H1 (cell line): Measurements from ENCODE around the gene SPATA31E1. TPM values are rescaled to one million over a fixed set of nuclear protein-coding genes. Genes with fewer than 3 reads are reported as not detected.

Experiments
- BACH1 ChIP-seq: IDR thresholded peaks from 2 replicates; pipeline ENCODE4 v1.6.1; 2012; ENCODE audit warnings: low read length, improper control_type of control experiment
- CHD7 ChIP-seq: fragments of 300-600 bp; sonication (generic); IDR thresholded peaks from 2 replicates; pipeline ENCODE4 v1.7.1; 2012; ENCODE audit warnings: low read length, moderate library complexity, mild to moderate bottlenecking, inconsistent platforms; ENCODE audit not compliant: insufficient replicate concordance
- CTBP2 ChIP-seq: IDR thresholded peaks from 2 replicates; pipeline ENCODE4 v1.7.0; 2011; ENCODE audit warnings: borderline replicate concordance, mild to moderate bottlenecking, moderate library complexity, mixed read lengths, low read length; ENCODE audit not compliant: insufficient read depth, insufficient read length
- E2F6 ChIP-seq: IDR thresholded peaks from 2 replicates; pipeline ENCODE4 v1.6.1; 2012; ENCODE audit warnings: inconsistent platforms
- FOSL1 ChIP-seq: IDR thresholded peaks from 2 replicates; pipeline ENCODE4 v1.6.1; 2011; ENCODE audit warnings: mild to moderate bottlenecking, low read depth, low read length, moderate library complexity; ENCODE audit not compliant: insufficient read depth
- JUND ChIP-seq: IDR thresholded peaks from 2 replicates; pipeline ENCODE4 v1.6.1; 2011; ENCODE audit warnings: mild to moderate bottlenecking, improper control_type of control experiment, low read length
- KDM4A ChIP-seq: IDR thresholded peaks from one replicate; pipeline ENCODE4 v1.7.1; 2012; ENCODE audit warnings: low read depth, mild to moderate bottlenecking, moderate library complexity, low read length, inconsistent platforms; ENCODE audit not compliant: severe bottlenecking
- NANOG ChIP-seq: IDR thresholded peaks from 2 replicates; pipeline ENCODE4 v1.6.1; 2011; ENCODE audit warnings: low read length, low read depth, mild to moderate bottlenecking, inconsistent platforms; ENCODE audit not compliant: insufficient read depth, poor library complexity, severe bottlenecking
- POLR2AphosphoS5 ChIP-seq: IDR thresholded peaks from 2 replicates; pipeline ENCODE4 v1.6.1; 2011; ENCODE audit warnings: low read depth, low read length
- polyA plus RNA-seq, 7 experiments: library from polyadenylated mRNA; depleted of rRNA in 3 of 7; stranded (reverse) in 5 of 7; unstranded in 2 of 7; fragments of >200 nt in 5 of 7; fragments of 200-250 nt in 2 of 7; gene quantifications; 1 replicate in 5 of 7; 2 replicates in 1 of 7; 4 replicates in 1 of 7; pipeline versions ENCODE4 v1.2.1 to v1.2.3, GENCODE V29; 2011 to 2013; ENCODE audit warnings: missing spikeins in 2 of 7, mixed read lengths in 2 of 7
- total RNA-seq: library from RNA; stranded (reverse); fragmentation: NEBNext Ultra II Directional; extraction: Animal tissue kit (Norgen Biotek cat#: 25700); gene quantifications from 2 replicates; pipeline ENCODE4 v1.2.1, GENCODE V29; 2021

The SPATA31E1 gene
- total and polyA plus RNA-seq, 2 of the 8 experiments (the other 6 are each of a cell fraction or from before 2014, with no cell fraction given) = 0.05 to 0.09 TPM

DNA sequence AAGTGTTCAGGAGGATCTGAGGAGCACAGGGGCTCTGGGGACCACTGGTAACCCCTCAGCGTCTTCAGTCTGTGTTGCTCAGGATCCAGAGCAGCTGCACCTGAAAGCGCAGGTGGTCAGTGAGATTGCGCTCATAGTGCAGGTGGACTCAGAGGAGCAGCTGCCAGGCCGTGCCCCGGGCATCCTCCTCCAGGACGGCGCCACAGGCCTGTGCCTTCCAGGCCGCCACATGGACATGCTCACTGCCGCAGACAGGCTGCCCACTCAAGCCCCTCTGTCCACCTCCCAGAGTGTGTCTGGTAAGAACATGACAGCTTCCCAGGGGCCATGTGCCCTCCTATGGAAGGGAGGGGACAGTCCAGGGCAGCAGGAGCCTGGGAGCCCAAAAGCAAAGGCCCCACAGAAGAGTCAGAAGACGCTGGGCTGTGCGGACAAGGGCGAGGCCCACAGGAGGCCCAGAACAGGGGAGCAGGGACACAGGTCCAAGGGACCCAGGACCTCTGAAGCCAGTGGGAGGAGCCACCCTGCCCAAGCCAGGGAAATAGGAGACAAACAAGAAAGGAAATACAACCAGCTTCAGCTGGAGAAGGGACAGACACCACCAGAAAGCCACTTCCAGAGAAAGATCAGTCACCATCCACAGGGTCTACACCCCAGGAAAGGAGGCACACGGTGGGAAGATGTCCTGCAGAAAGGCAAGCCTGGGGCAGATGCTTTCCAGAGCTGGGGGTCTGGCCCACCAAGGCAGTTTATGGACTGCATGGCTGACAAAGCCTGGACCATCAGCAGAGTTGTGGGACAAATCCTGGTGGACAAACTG is 5.2 kb downstream of the SPATA31E1 start (continued):
- TF ChIP-seq CHD7 (no peak), NANOG (no peak), BACH1 (no peak), KDM4A (no peak), FOSL1 (no peak), CTBP2 (no peak), JUND (no peak), POLR2AphosphoS5 (no peak), E2F6 (no peak)
